SK-N-MC (cell line): ENCODE data around the gene RAB40B.

Experiments
- EZH2 ChIP-seq: fragments of 200-600 bp; sonication (generic); IDR thresholded peaks from one replicate; pipeline ENCODE4 v1.6.1; 2017; ENCODE audit warnings: antibody characterized with exemption
- FOXP2 ChIP-seq: optimal IDR thresholded peaks from 2 replicates; pipeline ENCODE3; 2011; ENCODE audit warnings: mild to moderate bottlenecking, moderate library complexity; ENCODE audit not compliant: insufficient read depth; ENCODE audit errors: extremely low read length, control extremely low read depth
- POLR2AphosphoS5 ChIP-seq: IDR thresholded peaks from 2 replicates; pipeline ENCODE4 v1.6.1; 2012; ENCODE audit warnings: mild to moderate bottlenecking, low read depth, low read length, borderline replicate concordance

DNA sequence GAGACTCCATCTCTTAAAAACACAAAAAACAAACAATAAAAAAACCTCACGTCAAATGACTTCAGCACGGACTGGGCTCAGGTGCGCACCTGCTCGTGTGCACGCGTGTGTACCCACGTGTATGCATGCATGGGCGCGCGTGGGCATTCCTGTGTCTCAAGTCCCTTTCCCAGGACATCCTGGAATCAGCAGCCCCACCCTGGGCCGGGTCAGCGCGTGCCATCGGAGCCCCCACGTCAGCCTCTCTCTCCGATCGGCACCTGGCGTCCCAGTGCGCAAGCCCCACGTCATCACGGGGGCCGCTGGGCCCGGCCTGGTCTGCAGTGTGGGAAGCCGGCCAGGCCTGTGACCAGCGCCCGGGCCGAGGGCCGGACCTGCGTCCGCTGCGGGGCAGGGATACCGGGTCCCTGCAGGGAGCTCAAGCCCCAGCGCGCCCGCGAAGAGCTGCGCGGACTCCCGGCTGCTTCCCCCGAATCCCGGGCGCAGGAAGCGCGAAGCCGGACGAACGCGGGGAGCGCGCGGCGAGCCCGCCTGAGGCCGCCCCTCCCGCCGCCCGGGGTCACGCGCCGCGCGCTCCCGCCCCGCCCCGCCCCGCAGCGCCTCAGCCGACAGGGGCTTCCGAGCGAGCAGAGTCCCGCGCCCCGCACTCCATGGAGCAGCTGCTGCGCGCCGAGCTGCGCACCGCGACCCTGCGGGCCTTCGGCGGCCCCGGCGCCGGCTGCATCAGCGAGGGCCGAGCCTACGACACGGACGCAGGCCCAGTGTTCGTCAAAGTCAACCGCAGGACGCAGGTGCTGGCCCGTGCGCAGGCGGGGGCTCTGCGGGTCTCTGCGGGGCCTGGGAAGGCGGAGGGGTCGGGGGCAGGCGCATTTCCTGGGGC is 36.7 kb upstream of the RAB40B start, which contains the start of gene FN3K:
- TF ChIP-seq POLR2AphosphoS5: peak; percentile 34; the same call in 1 of the 2 replicates
- no peak for TF ChIP-seq EZH2
- no peak for TF ChIP-seq FOXP2
